ENCODE measurements around the gene UFM1.
A peak's percentile ranks its signal among the peaks of the same experiment; 100 is the strongest.
"Not testable (repeated sequence)": the region's sequence is repeated elsewhere in the genome, so short reads cannot be mapped to it uniquely, and the experiment has no call there.

UFM1 gene

DNA sequence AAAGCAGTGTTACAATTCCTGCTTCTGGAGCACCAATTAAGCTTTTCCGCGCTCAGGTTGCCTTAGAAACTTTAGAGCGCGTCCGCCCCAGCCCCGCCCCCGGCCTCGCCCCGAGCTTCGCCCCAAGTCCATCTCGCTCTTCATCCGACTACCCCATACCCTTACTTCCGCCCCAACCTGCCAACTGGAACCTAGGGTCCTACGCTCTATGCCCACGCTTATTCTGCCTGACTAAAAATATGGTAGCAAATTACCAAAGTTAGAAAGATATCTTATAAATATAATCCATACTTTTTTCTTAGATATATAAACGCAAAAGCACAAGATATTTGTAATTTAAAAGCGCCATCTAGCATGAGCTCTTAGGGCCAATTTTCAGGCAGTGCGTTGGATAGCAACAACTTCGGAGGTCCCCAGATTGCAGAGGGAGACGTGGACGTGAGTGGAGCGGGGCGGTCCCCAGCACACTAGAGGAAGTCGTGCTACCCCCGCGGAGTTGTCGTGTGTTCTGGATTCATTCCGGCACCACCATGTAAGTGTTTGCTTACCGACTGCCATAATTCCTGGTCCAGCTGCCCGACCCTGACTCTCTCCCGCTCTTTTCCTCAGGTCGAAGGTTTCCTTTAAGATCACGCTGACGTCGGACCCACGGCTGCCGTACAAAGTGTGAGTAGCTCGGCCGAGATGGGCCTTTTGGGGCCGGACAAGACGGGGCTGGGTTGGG is at the start of gene UFM1:
Gene UFM1 (plus strand): TSS at position 462 of the 724 bp plus-strand sequence. CDS start 69 bp downstream, at position 531.
- DNase-seq (ENCODE audit: low read depth, low spot score) = peak; percentile 86

DNA sequence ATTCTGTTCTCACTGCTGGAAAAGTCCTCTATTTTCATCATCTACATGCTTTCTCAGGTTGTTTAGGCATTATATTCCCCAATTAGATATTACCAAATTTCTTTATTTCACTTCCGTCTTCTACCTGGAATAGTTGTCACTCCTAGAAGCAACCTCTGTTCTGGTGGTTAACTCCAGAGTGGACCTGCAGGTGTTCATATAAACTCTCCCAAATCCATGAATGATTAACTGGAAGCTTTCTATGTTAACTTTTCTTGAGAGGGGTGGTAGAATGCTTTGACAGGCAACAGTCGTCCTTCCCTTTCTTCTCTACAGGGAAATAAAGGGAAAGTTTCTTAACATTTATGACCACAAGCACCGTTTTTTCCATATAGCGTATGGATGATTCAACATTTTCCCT is 48.4 kb upstream of the UFM1 start:
- DNase-seq (ENCODE audit: low read depth, low spot score) = no peak

DNA sequence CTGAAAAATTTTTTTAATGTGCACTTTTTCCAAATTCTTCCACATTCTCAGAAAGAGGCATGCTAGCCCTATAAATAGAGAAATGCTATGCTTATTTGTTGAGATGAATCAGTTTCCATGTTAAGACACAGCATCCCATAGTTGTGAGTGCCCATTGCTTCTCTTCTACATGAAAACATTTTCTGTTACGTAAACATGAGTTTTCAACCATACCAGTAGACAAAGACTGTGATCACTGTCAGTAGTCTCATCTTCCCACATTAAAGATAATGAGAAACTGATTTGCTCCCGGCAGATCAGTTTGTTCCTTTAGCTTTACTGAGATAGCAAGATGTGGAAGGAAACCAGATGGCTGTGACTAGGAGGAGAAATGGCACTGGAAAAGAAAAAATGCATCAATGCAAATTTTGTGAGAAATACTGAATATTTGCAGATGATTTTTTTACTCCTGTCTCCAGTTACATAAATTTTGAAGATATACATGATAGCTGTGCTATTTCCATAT is 45.8 kb upstream of the UFM1 start:
- no peak for DNase-seq (ENCODE audit: low read depth, low spot score)

DNA sequence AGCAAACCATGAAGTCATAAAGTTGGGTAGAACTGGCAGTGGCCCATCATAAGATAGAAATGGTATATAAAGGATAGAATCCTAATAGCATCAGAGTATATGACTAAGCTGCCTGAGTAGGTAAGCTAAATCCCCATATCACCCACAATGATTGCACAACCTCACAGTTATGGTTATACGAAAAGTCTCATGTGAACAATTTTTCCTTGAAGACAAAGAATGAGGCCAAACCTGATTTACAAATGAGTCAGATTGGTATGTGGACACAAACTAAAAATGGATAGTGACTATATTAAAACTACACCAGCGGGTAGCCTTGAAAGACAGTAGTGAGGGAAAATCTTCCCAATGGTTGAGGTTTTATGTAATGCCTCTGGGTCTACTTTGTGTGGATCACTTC is 40.9 kb upstream of the UFM1 start:
- DNase-seq (ENCODE audit: low read depth, low spot score) = no peak

DNA sequence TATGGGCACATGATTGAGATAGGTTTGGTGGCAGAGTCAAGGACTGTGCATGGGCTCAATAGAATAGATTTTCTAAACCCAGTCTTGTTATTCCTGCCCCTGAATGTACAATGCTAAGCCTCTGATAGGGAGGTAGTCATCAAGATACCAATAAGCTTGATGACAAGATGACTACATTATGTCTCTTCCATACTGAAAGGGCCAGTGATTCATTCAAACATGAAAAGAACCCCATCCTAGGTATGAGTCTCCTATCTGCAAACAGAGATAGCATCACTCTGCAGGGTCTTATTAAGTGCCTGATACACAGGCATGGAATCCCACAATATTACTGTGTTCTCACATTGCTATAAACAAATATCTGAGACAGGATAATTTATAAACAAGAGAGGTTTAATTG is 40.3 kb upstream of the UFM1 start:
- no peak for DNase-seq (ENCODE audit: low read depth, low spot score)

DNA sequence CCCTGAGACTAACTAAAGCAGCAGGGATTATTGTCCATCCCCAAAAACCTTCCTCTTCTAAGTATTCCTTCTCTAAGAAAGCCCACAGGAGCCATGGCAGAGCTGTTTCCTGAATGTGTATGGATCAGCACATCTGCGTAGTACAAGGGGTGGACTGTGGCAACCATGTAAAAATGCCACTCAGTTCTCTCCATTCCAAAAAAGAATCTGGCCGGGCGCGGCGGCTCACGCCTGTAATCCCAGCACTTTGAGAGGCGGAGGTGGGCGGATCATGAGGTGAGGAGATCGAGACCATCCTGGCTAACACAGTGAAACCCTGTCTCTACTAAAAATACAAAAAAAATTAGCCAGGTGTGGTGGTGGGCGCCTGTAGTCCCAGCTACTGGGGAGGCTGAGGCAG is 38.5 kb upstream of the UFM1 start:
- not testable (repeated sequence) for DNase-seq (ENCODE audit: low read depth, low spot score)

DNA sequence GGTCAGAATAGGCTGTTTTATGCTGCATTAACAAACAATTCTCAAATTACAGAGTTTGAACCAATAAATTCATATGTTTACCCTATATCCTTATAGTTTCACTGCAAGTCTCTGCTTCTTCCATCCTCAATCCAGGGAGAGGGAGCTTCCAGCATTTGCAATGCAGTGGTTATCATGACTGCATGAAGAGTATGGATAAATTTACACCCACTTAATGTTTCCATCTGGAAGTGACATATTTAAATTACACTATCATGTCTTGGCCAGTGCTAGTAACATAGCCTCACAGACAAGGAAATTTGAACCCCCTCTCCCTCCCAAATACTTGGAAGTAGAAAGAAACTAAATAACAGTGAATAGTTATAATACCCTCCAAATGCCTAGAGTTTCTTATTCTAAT is 33.5 kb upstream of the UFM1 start:
- DNase-seq (ENCODE audit: low read depth, low spot score) = no peak

DNA sequence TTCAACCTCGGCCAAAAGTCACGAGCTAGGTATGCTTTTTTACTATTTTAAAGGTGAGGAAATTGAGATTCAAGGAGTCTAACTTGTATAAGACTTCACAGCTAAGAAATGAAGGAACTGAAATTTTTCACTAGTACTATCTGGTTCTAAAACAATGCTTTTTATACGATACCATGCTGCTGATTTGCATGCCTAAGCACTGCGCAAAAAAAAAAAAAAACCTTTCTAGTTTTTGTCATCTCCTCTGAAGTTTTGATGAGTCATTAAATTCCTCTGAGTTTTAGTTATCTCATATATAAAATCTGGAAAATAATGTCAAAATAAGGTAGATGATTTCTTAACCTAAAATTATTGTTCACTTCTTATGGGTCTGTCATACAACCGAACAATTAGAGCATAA is 28.0 kb upstream of the UFM1 start:
- DNase-seq (ENCODE audit: low read depth, low spot score) = no peak

DNA sequence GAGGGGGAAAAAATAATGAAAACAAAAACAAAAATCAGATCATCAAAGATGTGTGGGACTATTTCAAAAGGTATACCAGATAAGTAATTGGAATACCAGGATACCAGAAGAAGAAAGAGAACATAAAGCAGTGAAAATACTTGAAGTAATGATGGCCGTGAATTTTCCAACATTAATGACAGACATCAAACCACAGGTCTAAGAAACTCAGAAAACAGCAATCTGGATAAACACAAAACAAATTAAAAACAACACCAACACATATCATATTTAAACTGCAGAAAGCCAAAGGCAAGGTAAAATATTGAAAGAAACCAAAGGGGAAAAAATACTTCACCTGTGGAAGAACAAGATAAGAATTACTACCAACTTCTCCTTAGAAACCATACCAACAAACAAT is 24.2 kb upstream of the UFM1 start:
- no peak for DNase-seq (ENCODE audit: low read depth, low spot score)

DNA sequence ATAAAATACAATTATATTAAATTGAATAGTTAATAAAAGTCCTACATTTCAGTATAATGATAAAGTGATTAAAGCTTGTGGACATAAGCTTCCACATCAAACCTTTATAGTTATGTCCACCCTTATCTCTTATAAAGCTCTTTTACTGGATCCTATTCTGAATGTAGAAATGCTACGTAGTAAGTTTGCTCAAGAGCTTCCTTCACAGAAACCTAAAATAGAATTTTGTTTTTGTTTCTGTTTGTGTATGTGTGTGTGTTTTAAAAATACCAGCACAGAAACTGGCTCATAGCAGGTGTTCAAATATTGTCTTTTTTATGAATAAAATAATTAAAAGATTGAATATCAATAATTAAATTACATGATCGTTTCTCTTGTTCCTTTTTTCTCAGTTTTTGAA is 21.0 kb upstream of the UFM1 start:
- DNase-seq (ENCODE audit: low read depth, low spot score) = no peak

DNA sequence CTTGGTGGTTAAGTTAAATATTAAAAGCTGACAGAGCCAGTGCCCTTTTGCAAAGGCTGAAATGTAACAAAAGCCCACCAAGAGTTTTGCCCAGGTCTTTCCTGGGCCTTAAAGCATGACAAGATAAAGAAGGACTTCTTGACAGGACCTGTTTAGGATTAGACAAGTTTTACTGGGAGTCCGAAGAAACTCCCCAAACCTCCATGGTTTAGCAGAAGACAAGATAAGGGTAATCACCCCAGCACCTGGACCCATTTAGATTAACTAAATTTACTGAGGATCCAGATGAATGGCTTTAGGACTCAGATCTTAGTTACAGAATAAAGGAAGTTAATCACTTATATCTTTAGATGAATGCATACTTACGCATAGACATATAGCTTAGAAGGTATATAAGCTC is 14.8 kb upstream of the UFM1 start:
- no peak for DNase-seq (ENCODE audit: low read depth, low spot score)

DNA sequence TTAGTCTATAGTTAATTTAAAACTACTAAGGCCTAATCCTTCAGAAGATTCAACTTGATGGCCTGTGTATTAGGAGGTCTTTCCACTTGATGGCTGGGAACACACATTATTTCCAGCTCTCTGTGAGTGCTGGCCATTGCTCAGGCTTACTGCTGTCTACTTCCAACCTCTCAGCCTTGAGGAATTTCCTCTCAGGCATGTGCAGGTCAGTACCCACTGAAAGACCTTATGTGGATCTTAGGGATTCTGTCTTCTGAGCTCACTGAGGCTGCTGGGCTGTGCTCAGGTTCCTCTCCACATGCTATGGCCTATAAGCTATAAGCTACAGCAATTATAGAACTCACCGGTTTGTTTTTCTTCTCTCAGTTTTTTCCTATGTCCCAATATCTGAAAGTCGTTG is 11.6 kb upstream of the UFM1 start:
- no peak for DNase-seq (ENCODE audit: low read depth, low spot score)

DNA sequence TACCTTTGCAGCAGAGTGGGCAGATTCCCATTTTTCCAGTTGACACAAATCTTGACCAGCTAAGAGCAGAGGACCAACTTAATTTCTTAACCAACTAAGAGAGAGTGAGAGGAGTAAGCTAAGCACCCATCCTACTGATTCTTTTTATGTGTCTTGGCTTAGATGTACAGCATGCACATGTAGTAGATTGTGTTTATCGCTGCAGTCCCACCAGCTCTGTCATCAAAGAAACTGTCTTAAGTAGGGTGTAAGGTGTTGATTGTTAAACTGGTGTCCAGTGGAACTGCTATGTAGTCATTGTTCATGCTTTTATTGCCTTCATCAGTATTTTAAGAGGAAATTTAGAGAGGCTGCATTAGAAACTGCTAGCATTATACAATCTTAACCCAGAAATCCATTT is 9.0 kb upstream of the UFM1 start:
- DNase-seq (ENCODE audit: low read depth, low spot score) = no peak

DNA sequence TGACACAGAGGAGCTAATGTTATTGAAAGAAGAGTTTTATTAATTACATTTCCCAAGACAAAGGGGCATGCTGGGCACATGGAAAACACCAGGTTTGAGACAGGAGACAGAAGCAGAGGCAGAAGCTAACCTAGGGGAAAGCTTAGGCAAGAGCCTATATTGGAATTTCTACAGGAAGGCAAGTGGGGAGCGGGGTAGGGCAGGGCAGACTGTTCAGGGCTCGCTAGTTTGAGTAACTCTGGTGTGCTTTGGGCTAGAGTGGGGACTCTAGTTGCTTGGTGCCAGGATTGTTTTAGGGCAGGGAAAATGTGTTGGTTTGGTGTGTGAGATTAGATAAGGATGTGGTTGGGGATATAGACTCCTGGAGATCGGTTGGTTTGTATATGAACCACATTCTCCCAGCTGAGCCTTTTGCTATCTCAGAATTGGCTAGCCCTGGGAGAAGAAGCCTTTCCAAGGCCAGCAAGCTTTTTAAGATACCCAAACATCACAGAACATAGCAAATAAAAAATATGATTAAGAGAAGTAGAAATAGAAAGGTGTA is 8.4 kb upstream of the UFM1 start:
- DNase-seq (ENCODE audit: low read depth, low spot score) = no peak

DNA sequence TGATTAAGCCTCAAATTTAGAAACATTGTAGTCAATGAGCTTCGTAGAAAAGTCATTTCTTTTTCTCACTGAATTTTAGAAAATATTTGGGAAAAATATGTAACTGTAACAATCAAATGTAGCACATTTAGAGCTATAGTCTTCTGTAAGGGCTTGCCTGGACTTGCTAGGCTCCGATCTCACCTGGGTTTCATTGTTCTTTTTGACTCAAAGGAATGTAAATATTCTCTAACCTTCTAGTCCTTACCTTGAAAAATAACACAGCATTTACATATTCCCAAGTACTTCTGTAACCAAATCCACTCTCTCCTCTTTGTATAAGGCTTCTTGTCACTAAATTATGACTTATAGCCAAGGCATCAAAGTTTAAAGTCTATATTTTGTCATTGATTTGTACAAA is 2.9 kb upstream of the UFM1 start:
- no peak for DNase-seq (ENCODE audit: low read depth, low spot score)

DNA sequence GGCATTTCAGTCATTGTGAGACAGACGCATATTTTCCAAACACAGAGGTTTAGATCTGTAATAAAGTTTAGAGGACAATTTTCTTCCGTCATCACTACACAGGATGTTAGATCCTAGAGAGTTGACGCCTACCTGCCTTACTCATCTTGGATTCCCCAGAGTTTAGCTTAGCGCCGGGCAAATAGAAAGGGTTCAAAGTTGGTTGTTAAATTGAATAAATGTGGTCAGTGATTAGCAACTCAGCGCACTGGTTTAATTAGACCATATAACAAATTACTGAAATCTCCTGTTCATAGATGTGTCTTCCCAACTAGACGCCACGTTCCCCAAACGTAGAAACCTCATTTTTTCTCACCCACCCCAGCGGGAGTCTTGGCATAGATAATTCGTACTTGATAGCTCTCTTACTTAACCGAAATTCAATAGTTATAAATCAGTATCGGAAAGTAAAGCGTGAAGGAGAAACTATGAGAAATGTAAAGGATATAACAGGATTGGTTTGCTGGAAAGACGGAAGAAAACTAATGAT is 726 bp upstream of the UFM1 start:
- peak; percentile 3 for DNase-seq (ENCODE audit: low read depth, low spot score)

DNA sequence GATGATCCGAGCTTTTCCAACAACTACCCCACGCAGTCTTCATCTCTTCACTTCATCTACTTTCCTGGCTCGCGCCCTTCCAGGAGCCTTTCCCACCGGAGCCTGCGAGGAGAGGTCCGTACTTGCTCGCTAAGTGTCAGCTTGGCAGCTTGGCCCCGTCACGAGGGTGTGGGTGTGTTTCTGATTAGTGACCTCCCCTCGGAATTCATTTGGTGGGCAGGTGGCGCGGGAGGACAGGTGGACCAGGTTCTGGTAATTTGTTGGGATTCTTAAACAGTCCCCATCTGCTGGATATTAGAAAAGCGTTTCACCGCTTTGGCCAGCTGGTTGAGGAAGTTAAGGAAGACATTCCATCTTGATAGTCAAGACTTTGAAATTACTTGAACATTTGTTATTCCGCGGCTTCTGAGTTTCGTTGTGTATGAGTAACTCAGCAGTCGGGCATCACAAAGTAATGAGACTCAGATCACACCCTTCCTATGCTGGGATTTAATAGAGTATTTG is 515 bp downstream of the UFM1 start:
- DNase-seq (ENCODE audit: low read depth, low spot score) = peak; percentile 21

DNA sequence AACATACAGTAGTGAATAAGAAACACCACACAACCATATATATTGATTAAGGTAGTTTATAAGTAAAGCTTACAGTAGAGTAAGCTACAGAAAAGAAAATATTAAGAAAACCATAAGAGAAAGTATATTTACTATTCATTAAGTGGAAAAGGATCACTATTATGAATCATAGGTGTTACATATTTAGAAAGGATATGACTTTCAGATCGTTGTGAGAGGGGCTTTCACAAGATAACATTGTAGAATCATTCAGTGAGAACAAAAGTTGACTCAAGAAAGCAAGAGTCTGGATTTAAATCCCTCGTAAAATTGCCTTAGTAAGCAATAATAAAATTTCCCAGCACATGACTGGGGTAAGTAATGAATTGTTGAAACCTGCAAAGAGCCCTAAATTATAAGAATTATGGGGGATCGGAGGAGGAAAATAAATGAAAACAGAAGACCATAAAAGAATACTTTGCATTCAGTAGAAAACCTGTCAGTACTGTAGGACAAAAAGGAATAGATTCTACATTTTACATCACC is 6.0 kb downstream of the UFM1 start:
- no peak for DNase-seq (ENCODE audit: low read depth, low spot score)

DNA sequence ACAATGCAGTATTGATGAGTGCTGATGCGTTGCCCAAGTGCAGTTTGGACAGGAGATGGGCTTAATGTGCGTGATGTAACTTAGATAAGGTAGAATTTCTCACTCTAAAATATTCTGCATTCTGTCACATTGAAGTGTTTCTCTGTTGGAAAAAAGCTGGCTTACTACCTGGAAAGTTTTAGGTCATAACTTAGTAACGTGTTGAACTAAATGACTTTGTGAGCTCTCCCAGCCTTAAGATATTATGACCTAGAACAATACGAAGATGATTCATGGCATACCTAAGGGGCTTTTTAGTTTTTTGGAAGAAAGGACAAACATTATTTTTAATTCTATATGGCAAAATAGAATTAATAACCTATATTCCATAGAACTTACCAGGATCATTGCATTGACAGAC is 9.0 kb downstream of the UFM1 start:
- no peak for DNase-seq (ENCODE audit: low read depth, low spot score)

DNA sequence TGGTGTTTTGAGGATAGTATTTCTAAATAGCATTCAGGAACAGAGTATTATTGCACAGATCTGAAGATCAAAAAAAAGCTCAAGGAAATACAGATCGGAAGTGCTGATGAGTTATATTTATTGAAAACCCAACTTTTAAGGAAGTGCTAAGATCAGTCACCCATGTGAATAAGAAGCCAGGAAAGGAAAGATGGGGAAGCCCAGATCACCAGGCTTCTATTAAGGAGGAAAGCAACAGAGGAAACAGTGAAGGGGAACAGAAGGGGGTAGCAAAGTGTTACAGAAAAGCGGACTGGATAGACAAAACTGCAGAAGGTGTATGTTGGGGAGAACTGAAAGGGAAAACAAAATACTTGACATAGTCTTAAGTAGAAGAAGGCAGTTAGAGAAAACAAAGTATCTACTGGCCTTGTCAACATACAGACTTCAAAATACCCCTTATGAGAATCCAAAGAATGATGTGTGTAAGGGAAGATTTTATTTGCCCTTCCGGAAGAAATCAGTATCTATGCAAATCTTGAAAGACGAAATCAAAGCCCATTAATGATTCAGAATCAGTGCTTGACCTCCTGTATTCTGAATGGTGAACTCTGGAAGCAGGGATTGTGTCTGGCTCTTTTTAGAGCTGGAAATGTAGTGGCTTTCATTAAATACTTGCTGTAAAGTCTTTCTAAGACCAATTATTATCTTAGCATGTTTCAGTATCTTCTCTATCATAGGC is 12.1 kb downstream of the UFM1 start:
- DNase-seq (ENCODE audit: low read depth, low spot score) = no peak

DNA sequence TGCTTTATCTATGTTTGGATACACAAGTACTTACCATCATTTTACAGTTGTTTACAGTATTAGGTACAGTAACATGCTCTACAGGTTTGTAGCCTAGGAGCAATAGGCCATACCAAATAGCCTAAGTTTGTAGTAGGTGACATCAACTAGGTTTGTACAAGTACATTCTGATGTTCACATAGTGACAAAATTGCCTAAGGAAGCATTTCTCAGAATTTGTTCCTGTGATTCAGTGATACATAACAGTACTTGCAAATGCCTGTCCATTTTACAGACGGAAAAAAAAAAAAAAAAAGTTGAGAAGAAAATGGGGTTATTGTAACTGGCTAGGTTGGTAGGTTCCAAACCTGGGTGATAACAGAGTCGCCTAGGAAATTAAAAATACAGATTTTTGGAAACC is 13.6 kb downstream of the UFM1 start:
- no peak for DNase-seq (ENCODE audit: low read depth, low spot score)

DNA sequence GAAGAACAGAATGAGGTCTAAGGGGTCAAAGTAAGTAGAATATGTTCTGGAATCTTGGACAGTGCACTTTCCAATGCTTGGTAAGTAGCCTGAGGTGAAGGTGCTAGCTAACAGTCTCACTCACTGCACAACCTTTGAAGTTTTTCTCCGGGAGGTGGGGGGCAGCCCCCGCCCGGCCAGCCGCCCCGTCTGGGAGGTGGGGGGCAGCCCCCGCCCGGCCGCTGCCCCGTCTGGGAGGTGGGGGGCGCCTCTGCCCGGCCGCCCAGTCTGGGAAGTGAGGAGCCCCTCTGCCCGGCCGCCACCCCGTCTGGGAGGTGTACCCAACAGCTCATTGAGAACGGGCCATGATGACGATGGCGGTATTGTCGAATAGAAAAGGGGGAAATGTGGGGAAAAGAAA is 14.1 kb downstream of the UFM1 start:
- not testable (repeated sequence) for DNase-seq (ENCODE audit: low read depth, low spot score)
